ENCODE measurements around the gene TIAM2.
A peak's percentile ranks its signal among the peaks of the same experiment; 100 is the strongest.

Gene TIAM2

DNA sequence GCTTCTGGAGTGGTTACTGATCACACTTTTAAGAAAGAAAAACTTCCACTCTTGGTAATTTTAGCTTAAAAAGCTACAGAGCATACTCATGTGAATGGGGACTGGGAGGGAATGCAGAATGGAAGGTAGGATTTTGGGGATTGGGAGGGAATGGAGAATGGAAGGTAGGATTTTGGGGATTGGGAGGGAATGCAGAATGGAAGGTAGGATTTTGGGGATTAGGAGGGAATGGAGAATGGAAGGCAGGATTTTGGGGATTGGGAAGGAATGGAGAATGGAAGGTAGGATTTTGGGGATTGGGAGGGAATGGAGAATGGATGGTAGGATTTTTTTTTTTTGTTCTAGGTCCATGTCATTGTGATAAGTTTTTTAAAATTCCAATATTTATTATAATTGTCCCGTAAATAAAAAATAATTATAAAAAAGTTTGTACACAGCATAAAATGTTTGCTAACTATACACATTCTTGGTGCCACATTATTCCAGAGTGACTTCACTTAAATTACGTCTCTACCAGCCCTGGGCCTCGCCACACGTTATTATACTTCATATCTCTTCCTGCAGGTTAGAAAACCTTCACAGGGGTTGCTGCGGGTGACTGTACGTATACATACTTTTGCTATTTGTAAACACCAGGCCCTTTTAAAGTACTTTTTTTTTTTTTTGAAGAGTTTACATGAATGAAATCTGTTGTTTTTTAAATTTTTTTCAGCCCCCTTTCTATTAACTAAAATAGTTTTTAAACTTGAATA, 127.3 kb downstream of the TIAM2 start:
- Histone ChIP-seq H3K36me3 (peaks cover 10% of the 10 kb centered on the region), H3K4me3 (ENCODE audit: low read depth, low read length) (peak overlapping the region; percentile 26), H3K27me3 (ENCODE audit: insufficient read depth, low read depth, severe bottlenecking) (no peaks in the 10 kb centered on the region), H3K9me3 (ENCODE audit: severe bottlenecking) (no peaks in the 10 kb centered on the region), H3K27ac (peak overlapping the region; percentile 76)
- DNase-seq: no peak
- TF ChIP-seq, protein P1, sequence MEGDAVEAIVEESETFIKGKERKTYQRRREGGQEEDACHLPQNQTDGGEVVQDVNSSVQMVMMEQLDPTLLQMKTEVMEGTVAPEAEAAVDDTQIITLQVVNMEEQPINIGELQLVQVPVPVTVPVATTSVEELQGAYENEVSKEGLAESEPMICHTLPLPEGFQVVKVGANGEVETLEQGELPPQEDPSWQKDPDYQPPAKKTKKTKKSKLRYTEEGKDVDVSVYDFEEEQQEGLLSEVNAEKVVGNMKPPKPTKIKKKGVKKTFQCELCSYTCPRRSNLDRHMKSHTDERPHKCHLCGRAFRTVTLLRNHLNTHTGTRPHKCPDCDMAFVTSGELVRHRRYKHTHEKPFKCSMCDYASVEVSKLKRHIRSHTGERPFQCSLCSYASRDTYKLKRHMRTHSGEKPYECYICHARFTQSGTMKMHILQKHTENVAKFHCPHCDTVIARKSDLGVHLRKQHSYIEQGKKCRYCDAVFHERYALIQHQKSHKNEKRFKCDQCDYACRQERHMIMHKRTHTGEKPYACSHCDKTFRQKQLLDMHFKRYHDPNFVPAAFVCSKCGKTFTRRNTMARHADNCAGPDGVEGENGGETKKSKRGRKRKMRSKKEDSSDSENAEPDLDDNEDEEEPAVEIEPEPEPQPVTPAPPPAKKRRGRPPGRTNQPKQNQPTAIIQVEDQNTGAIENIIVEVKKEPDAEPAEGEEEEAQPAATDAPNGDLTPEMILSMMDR (IDR thresholded peaks at IDR 0.05; ENCODE audit: low read depth, low read length): no peak

DNA sequence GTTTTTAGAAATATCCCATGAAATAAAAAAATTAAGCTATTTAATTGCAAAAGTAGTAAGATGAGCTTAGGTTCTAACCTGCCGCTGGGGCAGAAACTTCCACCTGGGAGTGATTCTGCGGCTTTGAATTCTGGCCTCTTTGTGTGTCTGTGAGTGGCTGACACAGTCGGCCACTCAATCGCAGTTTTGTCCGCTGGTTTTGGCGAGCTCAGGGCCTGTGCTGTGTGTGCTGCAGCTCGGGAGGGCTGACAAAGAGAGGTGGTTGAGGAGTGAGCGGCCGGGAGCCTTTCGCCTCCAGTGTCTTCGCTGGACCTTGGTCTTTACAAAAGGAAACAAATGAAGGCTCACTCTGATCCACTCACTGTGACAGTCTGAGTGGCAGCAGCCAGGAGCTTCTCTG, 128.4 kb downstream of the TIAM2 start:
- no peaks in the 10 kb centered on the region for H3K27me3 ChIP-seq (ENCODE audit: insufficient read depth, low read depth, severe bottlenecking)
- H3K4me3 ChIP-seq (ENCODE audit: low read depth, low read length): no peak overlapping the region
- H3K36me3 ChIP-seq: peaks cover 17% of the 10 kb centered on the region
- no peaks in the 10 kb centered on the region for H3K9me3 ChIP-seq (ENCODE audit: severe bottlenecking)
- TF ChIP-seq, protein P1 (IDR thresholded peaks at IDR 0.05; ENCODE audit: low read depth, low read length): no peak
- H3K27ac ChIP-seq: peak overlapping the region; percentile 26; the same call in 1 of the 2 replicates
- DNase-seq: no peak

DNA sequence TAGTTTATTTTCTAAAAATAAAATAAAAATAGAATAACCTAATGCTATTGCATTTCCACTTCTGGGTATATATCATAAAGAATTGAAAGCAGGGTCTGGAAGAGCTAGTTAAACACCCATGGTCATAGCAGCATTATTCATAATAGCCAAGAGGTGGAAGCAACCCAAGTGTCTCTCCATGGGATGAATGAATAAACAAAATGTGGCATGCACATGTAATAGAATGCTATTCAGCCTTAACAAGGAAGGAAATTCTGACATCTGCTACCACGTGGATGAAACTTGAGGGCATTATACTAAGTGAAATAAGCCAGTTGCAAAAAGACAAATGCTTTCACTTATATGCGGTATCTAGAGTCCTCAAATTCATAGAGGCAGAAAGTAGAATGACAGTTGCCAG, 130.8 kb downstream of the TIAM2 start:
- TF ChIP-seq, protein P1 (IDR thresholded peaks at IDR 0.05; ENCODE audit: low read depth, low read length): no peak
- no peak overlapping the region for H3K4me3 ChIP-seq (ENCODE audit: low read depth, low read length)
- H3K27ac ChIP-seq: no peak overlapping the region
- no peaks in the 10 kb centered on the region for H3K27me3 ChIP-seq (ENCODE audit: insufficient read depth, low read depth, severe bottlenecking)
- H3K36me3 ChIP-seq: peaks cover 40% of the 10 kb centered on the region
- no peak for DNase-seq
- no peaks in the 10 kb centered on the region for H3K9me3 ChIP-seq (ENCODE audit: severe bottlenecking)

DNA sequence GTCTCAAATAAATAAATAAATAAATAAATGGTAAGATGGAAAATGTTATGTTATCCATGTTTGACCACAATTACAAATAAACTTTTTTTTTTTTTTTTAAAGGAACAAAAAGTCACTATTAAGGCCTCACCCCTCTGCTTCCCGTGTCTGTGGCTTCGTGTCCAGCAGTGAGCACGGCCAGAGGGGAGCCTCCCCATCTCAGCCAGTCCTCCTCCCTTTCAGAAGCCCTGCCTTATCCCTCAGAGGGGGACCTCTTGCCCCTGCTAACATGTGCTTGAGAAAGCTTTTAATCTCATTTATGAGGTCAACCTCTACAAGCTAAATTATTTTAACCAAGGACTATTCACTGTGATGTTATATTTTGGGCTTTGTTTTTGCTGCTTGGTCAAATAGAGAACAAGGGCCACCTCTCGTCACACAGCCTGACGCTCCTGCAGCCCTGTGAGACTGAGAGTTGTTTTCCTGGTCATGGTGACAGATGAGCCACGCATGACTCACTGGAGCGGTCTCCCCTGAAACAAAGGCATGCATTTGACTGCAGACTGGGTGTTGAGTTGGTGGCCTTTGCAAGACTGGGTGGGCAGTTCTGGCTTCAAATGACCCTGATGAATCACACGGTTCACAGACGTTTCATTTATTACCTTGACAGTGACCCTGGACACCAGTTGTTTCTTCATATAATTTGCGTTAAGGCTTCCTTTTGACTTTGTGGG, 131.8 kb downstream of the TIAM2 start:
- no peak overlapping the region for H3K27ac ChIP-seq
- TF ChIP-seq, protein P1 (IDR thresholded peaks at IDR 0.05; ENCODE audit: low read depth, low read length): no peak
- DNase-seq: no peak

DNA sequence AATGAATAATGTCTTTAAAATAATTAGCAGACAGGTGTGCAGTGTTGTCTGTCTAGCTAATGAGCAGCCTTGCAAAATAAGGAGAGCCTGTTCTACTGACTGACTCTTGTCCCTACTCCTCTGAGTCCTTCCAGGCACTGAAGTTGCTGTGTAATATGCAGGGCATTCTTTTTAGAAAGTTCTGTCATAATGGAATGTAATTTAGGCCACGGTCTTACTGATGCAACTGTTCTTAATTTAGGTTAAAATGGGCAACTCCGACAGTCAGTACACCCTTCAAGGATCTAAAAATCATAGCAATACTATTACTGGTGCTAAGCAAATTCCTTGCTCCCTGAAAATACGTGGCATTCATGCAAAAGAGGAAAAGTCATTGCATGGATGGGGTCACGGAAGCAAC, 133.9 kb downstream of the TIAM2 start:
- TF ChIP-seq, protein P1 (IDR thresholded peaks at IDR 0.05; ENCODE audit: low read depth, low read length): no peak

More for the DNA sequence above, 131.8 kb downstream of the TIAM2 start:
- no peaks in the 10 kb centered on the region for H3K9me3 ChIP-seq (ENCODE audit: severe bottlenecking)
- peaks cover 46% of the 10 kb centered on the region for H3K36me3 ChIP-seq
- H3K4me3 ChIP-seq (ENCODE audit: low read depth, low read length): no peak overlapping the region
- H3K27me3 ChIP-seq (ENCODE audit: insufficient read depth, low read depth, severe bottlenecking): no peaks in the 10 kb centered on the region

More for the DNA sequence above, 133.9 kb downstream of the TIAM2 start:
- no peak overlapping the region for H3K4me3 ChIP-seq (ENCODE audit: low read depth, low read length)
- H3K36me3 ChIP-seq: peaks cover 58% of the 10 kb centered on the region
- no peak for DNase-seq
- no peaks in the 10 kb centered on the region for H3K27me3 ChIP-seq (ENCODE audit: insufficient read depth, low read depth, severe bottlenecking)
- H3K9me3 ChIP-seq (ENCODE audit: severe bottlenecking): no peaks in the 10 kb centered on the region
- no peak overlapping the region for H3K27ac ChIP-seq

Measured in WERI-Rb-1 (cell line).